Measurements from ENCODE around the gene RTL5.
A peak's percentile ranks its signal among the peaks of the same experiment; 100 is the strongest.

Gene RTL5

GRCh38 chrX:72079607-72080006, 52.1 kb downstream of the RTL5 start:
- peak; percentile 77 for DNase-seq (ENCODE audit: low read depth, low spot score)

GRCh38 chrX:72078411-72078810, 53.3 kb downstream of the RTL5 start:
- no peak for DNase-seq (ENCODE audit: low read depth, low spot score)

Data from ELF-1 (cell line).